A549 (cell line): Measurements from ENCODE around the gene TXNRD1. TPM values are rescaled to one million over a fixed set of nuclear protein-coding genes. Genes with fewer than 3 reads are reported as not detected.

Experiments
- ATAC-seq, 2 experiments: fragments of 200-7000 bp in 1 of 2; fragments of >200 bp in 1 of 2; cut with Nextera tagmentation in 1 of 2; cut with Tn5 transposase in 1 of 2; 3 replicates each; pipeline versions ENCODE4 v1.8.0 to v1.9.1; 2018 to 2020; ENCODE audit warnings: mild to moderate bottlenecking in 1 of 2, moderate library complexity in 1 of 2
- CTCF ChIA-PET: fragments of 300-600 bp; sonication (Branson Sonifier 250); formaldehyde crosslinking; extraction: SDS; loops from one replicate; lab custom pipeline; 2021; ENCODE audit warnings: antibody characterized with exemption, inconsistent platforms; lab: Yijun Ruan, JAX
- POLR2A ChIA-PET: fragments of 350-600 bp; formaldehyde crosslinking; extraction: SDS; loops from one replicate; lab custom pipeline; 2021; ENCODE audit warnings: antibody characterized with exemption, inconsistent platforms; lab: Yijun Ruan, JAX
- DNase-seq, 2 experiments: peaks; one replicate each; pipeline versions ENCODE4 v3.0.0 to v3.0.0-alpha.2; 2011 to 2016; ENCODE audit warnings: low read depth in 1 of 2, low spot score in 1 of 2
- FAIRE-seq: peaks from 2 replicates; lab custom pipeline; 2011; peaks lifted over from hg19 to GRCh38; lab: Jason Lieb, UNC
- H3K27ac ChIP-seq, 2 experiments: fragments of >200 bp; sonication (Bioruptor Twin); formaldehyde crosslinking; 3 replicates each; pipeline ENCODE4 v1.5.1; 2016 to 2017
- H3K4me1 ChIP-seq: fragments of >200 bp; sonication (Bioruptor Twin); formaldehyde crosslinking; 3 replicates; pipeline ENCODE4 v1.6.1; 2016
- H3K4me2 ChIP-seq: fragments of >200 bp; sonication (Bioruptor Twin); formaldehyde crosslinking; 3 replicates; pipeline ENCODE4 v1.6.1; 2016
- H3K4me3 ChIP-seq: fragments of >200 bp; sonication (Bioruptor Twin); formaldehyde crosslinking; 3 replicates; pipeline ENCODE4 v1.5.1; 2016
- H3K9me3 ChIP-seq: fragments of >200 bp; sonication (Bioruptor Twin); formaldehyde crosslinking; 3 replicates; pipeline ENCODE4 v1.6.1; 2016
- CBX2 ChIP-seq: fragments of 200-600 bp; sonication (generic); IDR thresholded peaks from 2 replicates; pipeline ENCODE4 v1.6.1; 2016; ENCODE audit warnings: low read depth, mild to moderate bottlenecking, borderline replicate concordance
- CBX8 ChIP-seq: fragments of 200-600 bp; sonication (generic); IDR thresholded peaks from 2 replicates; pipeline ENCODE4 v1.6.1; 2016
- CHD2 ChIP-seq: fragments of 150-350 bp; IDR thresholded peaks from 2 replicates; pipeline ENCODE4 v1.6.1; 2014; ENCODE audit warnings: low read length; ENCODE audit not compliant: partially characterized antibody
- CHD4 ChIP-seq: fragments of 200-600 bp; sonication (generic); IDR thresholded peaks from 2 replicates; pipeline ENCODE4 v1.6.1; 2016; ENCODE audit warnings: antibody characterized with exemption, mild to moderate bottlenecking, borderline replicate concordance
- CTCF ChIP-seq: fragments of >200 bp; sonication (Bioruptor Twin); formaldehyde crosslinking; IDR thresholded peaks from 3 replicates; pipeline ENCODE4 v1.5.1; 2016
- EHMT2 ChIP-seq: fragments of 200-600 bp; sonication (generic); IDR thresholded peaks from 2 replicates; pipeline ENCODE4 v1.6.1; 2016; ENCODE audit warnings: antibody characterized with exemption, low read depth, mild to moderate bottlenecking, moderate library complexity
- ESRRA ChIP-seq: fragments of 150-350 bp; IDR thresholded peaks from 2 replicates; pipeline ENCODE4 v1.6.1; 2014; ENCODE audit warnings: mild to moderate bottlenecking, low read length, borderline replicate concordance
- FOSB ChIP-seq: fragments of 250-450 bp; sonication (Bioruptor Pico); IDR thresholded peaks from 2 replicates; pipeline ENCODE4 v1.5.0; 2020; ENCODE audit warnings: mild to moderate bottlenecking, moderate library complexity
- FOSL2 ChIP-seq, 2 experiments: fragments of 450-650 bp in 1 of 2; fragments of >200 bp in 1 of 2; sonication (Bioruptor Twin) in 1 of 2; formaldehyde crosslinking; IDR thresholded peaks; 2 replicates each; pipeline versions ENCODE4 v1.5.0 to v1.6.1; 2016 to 2020; ENCODE audit warnings: mild to moderate bottlenecking in 1 of 2, moderate library complexity in 1 of 2
- FOXS1 ChIP-seq: fragments of 250-450 bp; sonication (Bioruptor Pico); IDR thresholded peaks from 2 replicates; pipeline ENCODE4 v1.5.0; 2020; ENCODE audit warnings: mild to moderate bottlenecking, moderate library complexity
- GATA3 ChIP-seq: IDR thresholded peaks from 2 replicates; pipeline ENCODE4 v1.6.1; 2012; ENCODE audit warnings: borderline replicate concordance
- HDAC2 ChIP-seq: fragments of 200-600 bp; sonication (generic); IDR thresholded peaks from 2 replicates; pipeline ENCODE4 v1.6.1; 2016
- HEYL ChIP-seq: fragments of 250-450 bp; sonication (Bioruptor Pico); IDR thresholded peaks from 2 replicates; pipeline ENCODE4 v1.8.0; 2021; ENCODE audit warnings: mild to moderate bottlenecking, moderate library complexity
- HOXB5 ChIP-seq: fragments of 250-450 bp; sonication (Bioruptor Pico); IDR thresholded peaks from 2 replicates; pipeline ENCODE4 v1.5.0; 2020; ENCODE audit warnings: mild to moderate bottlenecking, moderate library complexity
- NFE2L2 ChIP-seq: fragments of 150-350 bp; conservative IDR thresholded peaks from 2 replicates; pipeline ENCODE4 v1.6.1; 2014; ENCODE audit warnings: low read length
- NR3C1 ChIP-seq: fragments of >200 bp; sonication (Bioruptor Twin); formaldehyde crosslinking; IDR thresholded peaks from 3 replicates; pipeline ENCODE4 v1.6.1; 2017
- POLR2A ChIP-seq: IDR thresholded peaks from 2 replicates; pipeline ENCODE4 v1.6.1; 2012; ENCODE audit warnings: mild to moderate bottlenecking, low read length
- RARB ChIP-seq: fragments of 250-450 bp; sonication (Bioruptor Pico); IDR thresholded peaks from 2 replicates; pipeline ENCODE4 v1.8.0; 2021; ENCODE audit warnings: mild to moderate bottlenecking, moderate library complexity
- TP53 ChIP-seq: fragments of 250-450 bp; sonication (Bioruptor Pico); IDR thresholded peaks from 2 replicates; pipeline ENCODE4 v1.5.0; 2021; ENCODE audit warnings: mild to moderate bottlenecking, moderate library complexity
- WGBS: methylation state at CpG from one replicate; pipeline ENCODE4 v1.1.6; 2017; ENCODE audit errors: missing lambda C conversion rate; 5-methylcytosine and 5-hydroxymethylcytosine counted together
- polyA plus RNA-seq, 4 experiments: library from polyadenylated mRNA; depleted of rRNA in 3 of 4; stranded (reverse); fragments of >200 nt; fragmentation: RNase III in 1 of 4; extraction: RNeasy Plus Mini Kit Qiagen cat#74134 plus additional on column Dnase treatment in 1 of 4; gene quantifications; 2 replicates in 3 of 4; 3 replicates in 1 of 4; pipeline ENCODE4 v1.2.3, GENCODE V29; 2011 to 2017
- TF ChIP-seq, protein P1 (sequence below): IDR thresholded peaks from 2 replicates; pipeline ENCODE4 v1.6.1; 2012

TXNRD1 gene
- polyA plus RNA-seq, 2 of the 4 experiments (the other 2 are of a cell fraction) = 899 to 1,230 TPM

DNA sequence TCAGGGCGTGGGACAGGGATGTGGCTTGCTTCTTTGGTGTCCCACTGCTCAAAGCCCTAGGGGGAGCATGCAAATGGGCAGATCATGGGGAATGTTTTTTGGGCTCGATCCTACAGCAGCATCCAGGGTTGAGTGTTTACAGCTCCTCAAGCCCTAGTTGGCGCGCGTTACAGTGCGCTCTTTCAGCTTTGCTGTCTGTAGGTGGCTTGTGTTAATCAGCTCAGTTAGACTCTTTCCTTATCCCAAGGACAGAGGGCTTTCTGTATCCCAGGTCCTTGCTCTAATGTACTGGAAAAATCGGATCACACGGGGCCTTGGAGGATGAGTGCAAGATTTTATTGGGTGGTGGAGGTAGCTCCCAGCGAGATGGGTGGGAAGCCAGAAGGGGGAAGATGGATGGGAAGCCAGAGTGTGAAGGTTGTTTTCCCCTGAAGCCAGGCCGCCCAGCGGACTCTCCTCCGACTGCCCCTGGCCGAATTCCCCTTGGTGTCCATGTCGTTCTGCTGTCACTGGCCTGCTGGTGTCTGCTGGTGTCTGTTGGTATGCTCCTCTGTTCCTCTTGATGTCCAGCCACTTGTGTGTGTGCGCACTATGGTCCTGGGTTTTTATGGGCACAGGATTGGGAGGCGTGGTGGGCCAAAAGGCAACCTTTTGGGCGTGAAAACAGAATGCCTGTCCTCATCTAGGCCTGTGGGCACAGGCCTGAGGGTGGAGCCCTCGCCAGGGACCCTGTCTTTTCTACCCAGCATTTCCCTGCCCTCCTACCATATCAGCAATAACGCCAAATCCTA is 10.7 kb upstream of the TXNRD1 start:
- no peak overlapping the region for H3K4me2 ChIP-seq
- ChIA-PET CTCF (interaction anchor here (0.6 to 2.5 kb wide), 7 partner anchors 9 to 156 kb away, joined by 3 to 8 read pairs (median 3); partner anchors contain the start of gene TXNRD1), POLR2A (no interaction called here)
- DNase-seq (no peak), ATAC-seq (no peak), FAIRE-seq (no peak)
- peaks cover 12% of the 10 kb centered on the region for H3K9me3 ChIP-seq
- H3K4me3 ChIP-seq = no peak overlapping the region
- H3K27ac ChIP-seq = peak overlapping the region in 1 of 2 experiments; percentile 52; a peak in 3 of 6 replicates
- 87% methylated on average over 19 of the region's 19 CpGs for WGBS
- H3K4me1 ChIP-seq = 0 out of 3 replicates have a peak, but pooled peaks cover 3% of the 10 kb centered on the region
- TF ChIP-seq FOXS1 (CRISPR knock-in tag) (no peak), GATA3 (no peak), CHD2 (no peak), NR3C1 (no peak), CHD4 (no peak), POLR2A (no peak), CBX8 (no peak), CTCF (no peak), HEYL (CRISPR knock-in tag) (no peak), NFE2L2 (no peak), HDAC2 (no peak), EHMT2 (no peak), HOXB5 (no peak), ESRRA (no peak)
- TF ChIP-seq, protein P1, sequence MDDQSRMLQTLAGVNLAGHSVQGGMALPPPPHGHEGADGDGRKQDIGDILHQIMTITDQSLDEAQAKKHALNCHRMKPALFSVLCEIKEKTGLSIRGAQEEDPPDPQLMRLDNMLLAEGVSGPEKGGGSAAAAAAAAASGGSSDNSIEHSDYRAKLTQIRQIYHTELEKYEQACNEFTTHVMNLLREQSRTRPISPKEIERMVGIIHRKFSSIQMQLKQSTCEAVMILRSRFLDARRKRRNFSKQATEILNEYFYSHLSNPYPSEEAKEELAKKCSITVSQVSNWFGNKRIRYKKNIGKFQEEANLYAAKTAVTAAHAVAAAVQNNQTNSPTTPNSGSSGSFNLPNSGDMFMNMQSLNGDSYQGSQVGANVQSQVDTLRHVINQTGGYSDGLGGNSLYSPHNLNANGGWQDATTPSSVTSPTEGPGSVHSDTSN = no peak

- ChIA-PET POLR2A (no interaction called here), CTCF (no interaction called here)
- DNase-seq (no peak), ATAC-seq (peak; percentile 8 to 32; a peak in 3 of 6 replicates), FAIRE-seq (no peak)
- H3K4me1 ChIP-seq = 0 out of 3 replicates have a peak, but pooled peaks cover 3% of the 10 kb centered on the region
- TF ChIP-seq RARB (CRISPR knock-in tag) = no peak
- peak overlapping the region; percentile 11 to 16; a peak in 2 of 6 replicates for H3K27ac ChIP-seq
- no peak overlapping the region for H3K4me2 ChIP-seq
- H3K9me3 ChIP-seq = no peaks in the 10 kb centered on the region
- no peak overlapping the region for H3K4me3 ChIP-seq
- WGBS = 90% methylated on average over 8 of the region's 8 CpGs
These were observed 8.0 kb upstream of the TXNRD1 start for GRCh38 chr12:104207416-104208205.

- CTCF ChIA-PET = no interaction called here
- H3K4me2 ChIP-seq = no peak overlapping the region
- peak overlapping the region in 1 of 2 experiments; percentile 98; a peak in 2 of 6 replicates for H3K27ac ChIP-seq
- FAIRE-seq (no peak), ATAC-seq (no peak)
- POLR2A ChIA-PET = no interaction called here
- 90% methylated on average over 4 of the region's 4 CpGs for WGBS
- peaks cover 26% of the 10 kb centered on the region for H3K4me1 ChIP-seq
- TF ChIP-seq CBX2 (no peak), FOSB (CRISPR knock-in tag) (no peak), TP53 (no peak), FOSL2 (IDR thresholded peaks at IDR 0.05) (no peak), FOSL2 (CRISPR knock-in tag; IDR thresholded peaks at IDR 0.05) (no peak)
- TF ChIP-seq, all 56 proteins: peak for 0
- no peaks in the 10 kb centered on the region for H3K9me3 ChIP-seq
- H3K4me3 ChIP-seq = no peak overlapping the region
- no peak for DNase-seq
These were observed 3.1 kb upstream of the TXNRD1 start for GRCh38 chr12:104212516-104212915.
